ENCODE measurements around the gene CAND2.
A peak's percentile ranks its signal among the peaks of the same experiment; 100 is the strongest.

CAND2 gene

DNA sequence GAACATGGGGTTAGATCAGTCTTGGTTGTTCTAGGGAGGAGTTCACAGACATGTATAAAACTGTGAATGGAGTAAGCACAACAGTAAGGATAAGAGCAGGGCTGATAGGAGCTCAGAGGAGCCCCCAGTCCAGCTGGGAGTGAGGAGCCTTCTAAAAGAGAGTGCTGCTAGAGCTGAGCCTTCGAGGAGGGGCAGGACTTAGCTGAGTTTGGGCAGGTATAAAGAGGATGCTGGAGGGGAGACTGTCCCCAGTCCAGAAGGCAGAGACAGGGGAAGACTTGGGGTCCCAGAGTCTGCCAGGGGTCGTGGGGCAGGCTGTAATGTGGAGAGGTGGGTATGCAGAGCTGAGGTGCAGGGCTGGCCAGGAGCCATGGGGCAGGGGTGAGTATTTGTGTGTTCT lies 12.1 kb downstream of the CAND2 start:
- no peak for DNase-seq

DNA sequence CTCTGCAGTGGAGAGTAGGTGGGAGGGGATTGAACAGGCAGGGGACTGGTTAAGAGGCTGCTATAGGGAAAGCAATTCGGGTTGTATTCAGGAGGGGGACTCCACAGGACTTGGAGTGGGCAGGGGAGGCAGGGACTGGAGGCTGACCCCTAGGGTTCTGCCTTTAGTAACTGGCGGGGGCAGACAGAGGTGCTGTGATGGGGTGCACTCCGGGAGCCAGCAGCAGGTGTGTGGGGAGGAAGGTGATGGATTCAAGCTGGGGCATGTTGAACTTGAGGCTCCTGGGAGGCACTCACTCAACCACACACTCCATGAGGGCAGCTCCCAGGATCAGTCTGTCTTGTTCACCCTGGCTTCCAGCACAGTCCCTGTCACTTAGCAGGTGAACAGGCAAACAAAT lies 12.5 kb downstream of the CAND2 start:
- DNase-seq: no peak

DNA sequence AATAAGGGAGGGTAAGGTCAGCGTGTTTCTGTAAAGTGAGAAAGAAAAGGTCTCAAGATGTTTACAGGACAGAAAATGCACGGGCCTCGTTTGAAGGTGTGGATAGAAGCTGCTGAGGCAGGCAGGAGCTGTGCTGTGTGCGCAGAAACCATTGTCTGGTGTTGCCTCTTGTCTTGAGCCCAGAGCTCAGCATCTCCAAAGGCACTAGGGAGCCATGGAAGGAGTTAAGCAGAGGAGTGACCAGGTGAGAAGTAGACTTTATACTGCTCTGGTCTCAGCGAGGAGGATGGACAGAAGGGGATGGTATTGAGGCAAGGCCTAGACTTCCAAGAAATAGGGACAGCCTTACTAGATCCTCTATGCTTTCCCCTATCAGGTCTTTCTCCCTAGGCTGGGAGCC lies 13.0 kb downstream of the CAND2 start:
- DNase-seq: no peak

DNA sequence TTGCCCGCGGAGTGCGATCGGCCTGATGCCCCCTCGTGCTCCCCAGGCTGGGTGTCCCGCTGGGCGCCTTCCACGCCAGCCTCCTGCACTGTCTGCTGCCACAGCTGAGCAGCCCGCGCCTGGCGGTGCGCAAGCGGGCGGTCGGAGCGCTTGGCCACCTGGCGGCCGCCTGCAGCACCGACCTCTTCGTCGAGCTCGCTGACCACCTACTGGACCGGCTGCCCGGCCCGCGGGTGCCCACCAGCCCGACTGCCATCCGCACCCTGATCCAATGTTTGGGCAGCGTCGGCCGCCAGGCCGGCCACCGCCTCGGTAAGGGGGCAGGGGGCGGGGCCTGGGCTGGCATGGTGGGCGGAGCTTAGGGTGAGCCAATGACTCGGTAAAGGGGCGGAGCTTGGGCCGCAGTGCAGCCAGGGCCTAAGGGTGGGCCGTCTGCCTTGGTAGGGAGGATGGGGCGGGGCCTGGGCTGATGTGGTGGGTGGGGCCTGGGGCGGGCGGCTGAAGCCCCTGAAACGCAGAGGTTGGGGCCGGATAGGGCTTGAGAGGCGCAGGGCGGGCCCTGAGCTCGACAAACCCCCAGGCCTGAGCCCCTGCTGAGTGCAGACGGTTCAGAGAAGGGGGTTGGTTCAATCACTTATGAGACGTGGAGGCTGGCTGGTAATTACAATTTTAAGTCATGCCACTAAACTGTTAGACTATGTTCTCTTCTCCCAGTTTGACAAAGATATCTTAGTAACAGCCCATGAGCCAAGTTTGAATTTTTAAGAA lies 13.7 kb downstream of the CAND2 start:
- DNase-seq: peak; percentile 84

DNA sequence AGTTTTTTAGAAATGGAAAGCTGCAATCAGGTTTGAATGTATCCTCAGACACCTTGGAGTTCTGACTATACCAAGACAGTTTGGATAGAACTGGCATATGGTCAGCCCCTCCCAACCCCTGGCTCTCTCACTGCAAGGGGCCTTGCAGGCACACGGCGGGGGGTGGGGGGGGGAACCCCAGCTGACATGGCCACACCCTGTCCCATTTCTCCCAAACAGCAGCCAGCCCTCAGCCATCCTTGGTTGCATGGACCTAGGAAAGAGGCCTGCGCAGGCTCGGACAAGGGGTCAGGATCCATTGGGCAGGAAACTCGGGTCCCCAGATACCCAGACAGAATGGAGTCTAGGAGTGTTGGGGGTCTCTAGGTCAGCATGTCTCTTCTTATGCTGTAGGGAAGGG lies 14.5 kb downstream of the CAND2 start:
- DNase-seq: no peak

DNA sequence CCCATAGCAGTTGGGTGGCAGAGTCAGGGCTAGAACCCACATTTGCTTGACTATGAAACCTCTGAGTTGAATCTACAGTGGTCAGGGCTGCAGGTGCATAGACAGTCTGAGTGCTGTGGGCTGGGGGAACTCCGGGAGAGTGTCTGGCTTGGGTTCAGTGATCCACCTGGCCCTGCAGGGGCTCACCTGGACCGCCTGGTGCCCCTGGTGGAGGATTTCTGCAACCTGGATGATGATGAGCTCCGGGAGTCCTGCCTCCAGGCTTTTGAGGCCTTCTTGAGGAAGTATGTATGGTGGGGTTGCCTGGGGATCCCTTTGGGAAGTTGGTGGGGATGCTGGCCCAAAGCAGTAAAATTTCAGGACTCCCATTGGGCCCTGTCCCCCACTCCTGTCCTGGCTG lies 16.3 kb downstream of the CAND2 start:
- no peak for DNase-seq

DNA sequence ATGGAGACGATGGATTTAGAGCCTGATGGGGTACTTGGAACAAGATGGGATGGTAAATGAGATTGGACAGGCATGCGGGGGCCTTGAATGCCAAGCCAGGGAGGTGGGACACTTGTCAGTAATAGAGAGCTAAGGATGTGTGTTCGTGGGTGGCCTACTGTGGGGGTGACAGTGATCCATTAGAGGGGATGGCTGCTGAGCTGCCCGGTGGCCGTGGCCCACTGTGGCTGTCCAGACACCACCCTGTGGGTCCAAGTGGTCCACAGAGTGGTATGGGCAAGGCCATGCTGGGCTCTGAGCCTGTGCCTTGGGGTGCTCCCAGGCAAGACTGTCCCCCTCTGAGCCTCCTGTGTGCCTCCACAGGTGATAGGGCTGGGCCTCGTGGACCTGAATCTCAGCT lies 17.5 kb downstream of the CAND2 start:
- no peak for DNase-seq

DNA sequence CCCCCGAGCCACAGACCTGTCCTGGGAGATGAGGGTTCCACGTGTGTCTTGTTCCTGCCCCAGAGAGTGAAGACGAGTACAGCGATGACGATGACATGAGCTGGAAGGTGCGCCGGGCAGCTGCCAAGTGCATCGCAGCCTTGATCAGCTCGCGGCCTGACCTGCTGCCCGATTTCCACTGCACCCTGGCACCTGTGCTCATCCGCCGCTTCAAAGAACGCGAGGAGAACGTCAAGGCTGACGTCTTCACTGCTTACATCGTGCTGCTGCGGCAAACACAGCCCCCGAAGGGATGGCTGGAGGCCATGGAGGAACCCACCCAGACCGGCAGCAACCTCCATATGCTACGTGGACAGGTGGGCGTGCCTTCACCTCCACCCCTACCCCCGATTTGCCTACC lies 18.6 kb downstream of the CAND2 start:
- DNase-seq: no peak

DNA sequence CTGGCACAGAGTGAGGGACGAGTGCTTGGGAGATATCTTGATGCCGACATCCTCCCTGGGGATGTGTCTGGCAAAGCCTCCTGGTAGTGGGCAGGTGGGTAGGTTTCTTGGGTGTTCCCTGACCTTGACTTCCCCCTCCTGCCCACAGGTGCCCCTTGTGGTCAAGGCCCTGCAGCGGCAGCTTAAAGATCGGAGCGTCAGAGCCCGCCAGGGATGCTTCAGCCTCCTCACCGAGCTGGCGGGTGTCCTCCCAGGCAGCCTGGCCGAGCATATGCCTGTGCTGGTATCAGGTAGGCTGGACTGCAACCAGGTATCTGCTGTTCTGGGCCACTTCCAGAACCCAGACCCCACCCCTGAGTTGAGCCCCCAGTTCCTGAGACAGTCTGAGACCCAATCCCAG lies 19.2 kb downstream of the CAND2 start:
- DNase-seq: no peak

DNA sequence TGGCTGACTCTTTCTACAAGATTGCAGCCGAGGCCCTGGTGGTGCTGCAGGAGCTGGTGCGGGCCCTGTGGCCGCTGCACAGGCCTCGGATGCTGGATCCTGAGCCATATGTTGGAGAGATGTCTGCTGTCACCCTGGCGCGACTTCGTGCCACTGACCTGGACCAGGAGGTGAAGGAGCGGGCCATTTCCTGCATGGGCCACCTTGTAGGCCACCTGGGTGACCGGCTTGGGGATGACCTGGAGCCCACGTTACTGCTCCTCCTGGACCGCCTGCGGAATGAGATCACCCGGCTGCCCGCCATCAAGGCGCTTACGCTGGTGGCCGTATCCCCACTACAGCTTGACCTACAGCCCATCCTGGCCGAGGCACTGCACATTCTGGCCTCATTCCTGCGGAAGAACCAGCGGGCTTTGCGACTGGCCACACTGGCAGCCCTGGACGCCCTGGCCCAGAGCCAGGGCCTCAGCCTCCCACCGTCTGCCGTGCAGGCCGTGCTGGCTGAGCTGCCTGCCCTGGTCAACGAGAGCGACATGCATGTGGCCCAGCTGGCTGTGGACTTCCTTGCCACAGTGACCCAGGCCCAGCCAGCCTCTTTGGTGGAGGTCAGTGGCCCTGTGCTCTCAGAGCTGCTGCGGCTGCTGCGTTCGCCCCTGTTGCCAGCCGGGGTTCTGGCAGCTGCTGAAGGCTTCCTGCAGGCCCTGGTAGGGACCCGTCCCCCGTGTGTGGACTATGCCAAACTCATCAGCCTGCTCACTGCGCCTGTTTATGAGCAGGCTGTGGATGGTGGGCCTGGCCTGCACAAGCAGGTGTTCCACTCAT lies 20.3 kb downstream of the CAND2 start:
- no peak for DNase-seq

DNA sequence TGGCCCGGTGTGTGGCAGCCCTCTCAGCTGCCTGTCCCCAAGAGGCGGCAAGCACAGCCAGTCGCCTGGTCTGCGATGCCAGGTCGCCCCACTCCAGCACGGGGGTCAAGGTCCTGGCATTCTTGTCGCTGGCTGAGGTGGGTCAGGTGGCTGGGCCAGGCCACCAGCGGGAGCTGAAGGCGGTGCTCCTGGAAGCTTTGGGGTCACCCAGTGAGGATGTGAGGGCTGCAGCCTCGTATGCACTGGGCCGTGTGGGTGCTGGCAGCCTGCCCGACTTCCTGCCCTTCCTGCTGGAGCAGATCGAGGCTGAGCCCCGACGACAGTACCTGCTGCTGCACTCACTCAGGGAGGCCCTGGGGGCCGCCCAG lies 20.8 kb downstream of the CAND2 start:
- DNase-seq: no peak

DNA sequence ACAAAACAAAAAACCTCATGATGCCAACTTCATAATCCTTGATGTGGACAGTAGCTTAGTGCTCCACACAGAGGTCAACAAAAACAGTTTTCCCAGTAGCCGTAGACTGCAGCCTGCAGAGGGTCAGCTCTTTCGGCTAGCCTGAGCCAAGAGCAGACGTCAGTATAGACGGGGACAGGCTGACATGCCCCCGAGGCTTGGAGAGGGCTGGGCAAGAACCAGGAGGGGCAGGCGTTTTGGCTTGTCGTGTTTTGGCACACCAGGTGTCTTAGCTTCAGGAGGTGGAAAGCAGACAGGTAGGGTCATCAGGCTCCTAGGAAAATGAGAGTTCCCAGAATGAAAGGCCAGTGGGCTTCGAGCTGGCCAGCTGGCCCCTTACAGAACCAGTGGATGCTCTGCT lies 21.8 kb downstream of the CAND2 start:
- no peak for DNase-seq

DNA sequence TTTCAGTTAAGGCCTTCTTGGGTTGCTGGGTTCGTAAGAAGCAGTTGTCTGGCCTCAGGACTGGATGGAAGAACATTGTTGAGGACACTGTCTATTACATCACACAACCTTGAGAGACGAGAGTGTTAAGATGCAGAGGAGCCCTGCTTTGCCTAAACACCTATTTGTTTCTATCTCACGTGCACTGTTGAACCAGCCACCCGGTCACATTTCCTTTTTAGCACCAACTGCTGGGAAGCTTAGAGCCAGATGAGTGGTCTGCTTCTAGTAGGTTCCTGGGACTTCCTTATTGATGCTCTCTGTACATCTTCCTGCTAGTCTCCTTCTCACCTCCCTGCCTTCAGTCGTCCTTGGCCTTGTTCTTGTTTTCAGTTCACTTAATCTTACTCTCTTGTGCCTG lies 22.3 kb downstream of the CAND2 start:
- DNase-seq: no peak

DNA sequence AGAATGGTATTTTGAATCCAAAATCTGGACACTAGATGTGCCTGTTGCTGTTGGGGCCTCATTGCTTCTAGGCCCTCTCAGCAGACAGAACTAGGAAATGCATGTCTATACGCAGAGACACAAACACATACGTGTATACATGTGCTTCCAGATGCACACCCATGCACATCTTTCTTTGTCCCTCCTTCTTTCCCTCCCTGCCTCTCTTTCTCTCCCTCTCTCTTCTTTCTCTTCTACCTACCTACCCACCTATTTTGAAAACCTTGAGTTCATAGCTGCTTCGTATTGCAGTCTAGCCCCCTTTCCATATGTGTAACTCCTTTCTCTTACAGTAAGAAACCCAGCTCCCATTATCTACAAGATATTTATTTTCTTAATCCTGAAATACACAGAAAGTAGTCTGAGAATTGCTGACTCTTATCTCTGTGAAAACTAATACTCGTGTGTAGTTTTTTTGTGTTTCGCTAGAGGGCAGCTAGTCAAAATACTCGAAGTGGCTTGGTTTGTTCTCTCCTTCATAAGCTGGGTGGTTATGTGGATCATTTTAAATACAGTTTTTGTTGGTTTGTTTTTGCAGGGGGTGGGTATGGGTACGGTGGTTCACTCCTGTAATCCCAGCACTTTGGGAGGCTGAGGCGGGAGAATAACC lies 26.4 kb downstream of the CAND2 start:
- no peak for DNase-seq

DNA sequence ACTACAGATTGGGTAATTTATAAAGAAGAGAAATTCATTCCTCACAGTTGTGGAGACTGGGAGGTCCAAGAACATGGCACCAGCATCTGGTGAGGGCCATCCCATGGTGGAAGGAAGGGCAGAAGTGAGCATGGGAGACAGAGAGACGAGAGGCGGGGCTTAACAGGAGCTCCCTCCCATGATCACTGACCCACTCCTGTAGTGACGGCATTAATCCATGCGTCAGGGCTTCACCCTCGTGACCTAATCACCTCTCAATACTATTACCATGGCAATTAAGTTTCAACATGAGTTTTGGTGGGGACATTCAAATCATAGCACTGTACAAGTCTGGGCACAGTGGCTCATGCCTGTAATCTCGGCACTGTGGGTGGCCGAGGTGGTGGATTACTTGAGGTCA lies 27.8 kb downstream of the CAND2 start:
- no peak for DNase-seq

DNA sequence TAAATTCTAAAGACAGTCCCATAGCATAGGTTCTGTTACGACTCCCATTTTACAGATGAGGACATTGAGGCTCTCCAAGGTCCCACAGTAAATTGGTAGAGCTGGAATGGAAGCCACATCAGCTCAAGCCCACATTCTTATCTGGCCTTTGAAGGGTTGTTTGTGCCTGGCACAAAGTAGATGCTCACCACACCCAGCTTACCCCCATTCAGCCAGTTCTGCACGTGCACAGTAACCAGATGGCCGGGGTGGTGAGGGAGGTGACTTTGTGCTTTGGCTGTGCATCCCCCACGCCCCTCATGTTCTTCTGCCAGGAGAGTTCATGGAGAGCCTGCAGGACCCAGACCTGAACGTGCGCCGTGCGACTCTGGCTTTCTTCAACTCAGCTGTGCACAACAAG lies 28.7 kb downstream of the CAND2 start:
- DNase-seq: no peak

DNA sequence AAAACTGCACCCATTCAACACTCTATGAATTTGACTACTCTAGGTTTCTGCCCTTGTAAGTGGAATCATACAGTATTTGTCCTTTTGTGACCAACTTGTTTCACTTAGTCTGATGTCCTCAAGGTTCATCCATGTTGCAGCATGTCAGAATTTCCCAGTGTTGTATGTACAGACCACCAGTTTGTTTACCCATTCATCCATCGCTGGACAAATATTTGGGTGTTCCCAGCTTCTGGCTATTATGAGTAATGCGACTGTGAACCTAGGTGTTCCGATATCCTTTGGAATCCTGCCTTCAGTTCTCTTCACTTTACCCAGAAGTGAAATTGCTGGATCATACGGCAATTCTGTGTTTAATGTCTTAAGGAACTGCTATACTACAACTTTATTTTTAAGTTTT lies 32.3 kb downstream of the CAND2 start:
- DNase-seq: no peak

DNA sequence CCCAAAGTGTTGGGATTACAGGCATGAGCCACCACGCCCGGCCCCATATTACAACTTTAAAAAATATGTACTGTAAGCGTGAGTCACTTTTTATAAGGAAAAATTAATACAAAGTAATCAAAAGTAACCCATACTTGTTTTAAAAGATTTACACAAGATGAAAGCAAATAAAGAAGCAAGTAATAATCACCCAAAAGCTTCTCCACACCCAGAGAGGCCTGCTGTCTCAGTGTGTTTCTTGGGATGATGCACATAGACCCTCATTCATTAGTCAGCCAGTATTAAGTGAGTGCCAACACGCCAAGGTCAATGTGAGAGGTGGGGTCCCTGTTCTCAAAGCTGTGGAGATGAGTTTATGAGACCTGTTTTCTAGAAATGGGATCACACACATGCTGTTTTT lies 32.9 kb downstream of the CAND2 start:
- DNase-seq: no peak

DNA sequence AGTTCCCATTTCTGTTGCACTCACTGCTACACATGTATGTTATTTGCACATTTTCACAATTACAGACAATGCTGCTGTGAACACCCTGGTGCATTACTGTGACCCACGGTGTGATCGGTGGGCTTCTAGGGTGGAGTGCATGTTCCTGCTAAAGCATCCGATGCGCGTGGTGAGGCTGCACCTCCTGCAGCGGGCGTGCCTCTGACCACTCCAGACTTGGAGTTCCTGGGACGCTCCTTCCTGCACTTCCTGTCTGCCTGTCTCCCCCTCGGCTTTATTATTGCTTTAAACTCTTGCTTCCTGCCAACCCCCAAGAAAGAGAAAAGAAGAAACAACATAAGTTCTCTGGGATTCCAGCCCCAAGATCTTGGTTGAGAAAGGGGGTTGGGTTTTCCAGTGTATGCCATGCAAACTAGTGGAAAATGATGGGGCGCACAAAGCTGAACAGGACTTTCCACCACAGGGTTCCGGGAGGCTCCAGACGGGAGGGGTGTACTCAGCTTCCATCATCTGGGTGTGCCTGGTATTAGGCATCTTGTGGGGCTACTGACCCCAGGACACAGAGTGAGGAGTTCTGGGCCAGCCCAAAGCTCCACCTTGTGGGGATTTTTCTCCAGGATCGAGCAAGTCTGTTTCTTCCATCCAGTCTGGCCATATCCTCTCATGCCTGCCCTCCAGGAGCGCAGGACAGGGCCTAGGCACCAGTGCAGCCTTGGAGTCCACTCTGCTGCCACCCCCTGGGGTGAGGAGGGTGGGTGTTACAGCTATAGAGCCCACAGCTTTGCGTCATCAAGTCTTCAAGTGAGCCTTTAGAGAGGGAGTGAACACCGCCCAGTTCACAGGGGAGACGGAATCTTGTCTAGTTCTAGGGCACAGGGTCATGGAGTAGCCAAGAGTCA lies 33.7 kb downstream of the CAND2 start:
- no peak for DNase-seq

DNA sequence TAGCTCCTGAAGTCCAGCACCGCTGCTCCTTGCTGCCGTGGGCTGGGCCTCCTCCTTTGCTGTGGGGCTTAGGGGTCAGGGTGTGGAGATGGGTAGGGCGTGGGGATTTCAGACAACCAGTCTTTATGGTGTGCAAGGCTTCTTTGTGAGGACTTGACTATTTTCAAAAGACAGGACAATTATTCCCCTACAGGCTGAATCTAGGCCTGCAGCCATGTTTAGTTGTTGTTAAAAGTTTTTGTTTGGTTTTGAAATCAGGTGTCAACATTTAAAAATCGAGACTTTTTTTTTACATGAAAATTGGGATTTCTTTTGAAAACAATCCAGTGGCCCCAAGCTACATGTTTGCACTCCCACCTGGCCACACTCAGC lies 34.3 kb downstream of the CAND2 start:
- DNase-seq: no peak

DNA sequence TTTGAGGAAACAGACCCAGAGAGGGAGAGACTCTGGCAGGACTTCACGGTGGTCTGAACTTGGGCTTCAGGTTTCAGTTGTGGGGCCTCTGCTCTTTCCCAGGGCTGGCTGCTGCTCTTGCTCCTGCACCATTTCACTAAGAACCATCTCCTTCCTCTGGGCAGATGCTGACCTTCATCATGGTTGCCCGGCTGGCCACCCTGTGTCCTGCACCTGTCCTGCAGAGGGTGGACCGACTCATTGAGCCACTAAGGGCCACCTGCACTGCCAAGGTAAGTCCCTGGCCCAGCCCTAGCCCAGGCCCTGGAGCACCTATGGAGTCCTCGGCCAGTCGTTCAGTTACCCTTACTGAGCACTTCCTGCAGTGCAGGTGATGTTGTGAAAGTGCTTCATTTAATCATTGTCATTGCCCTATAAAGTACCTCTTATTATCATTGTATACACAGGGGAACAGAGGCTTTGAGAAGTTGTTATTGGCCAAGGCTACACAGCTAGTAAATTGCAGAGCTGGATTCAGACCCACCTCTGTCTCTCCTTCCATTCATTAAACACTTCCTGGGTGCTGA lies 34.9 kb downstream of the CAND2 start:
- DNase-seq: no peak

DNA sequence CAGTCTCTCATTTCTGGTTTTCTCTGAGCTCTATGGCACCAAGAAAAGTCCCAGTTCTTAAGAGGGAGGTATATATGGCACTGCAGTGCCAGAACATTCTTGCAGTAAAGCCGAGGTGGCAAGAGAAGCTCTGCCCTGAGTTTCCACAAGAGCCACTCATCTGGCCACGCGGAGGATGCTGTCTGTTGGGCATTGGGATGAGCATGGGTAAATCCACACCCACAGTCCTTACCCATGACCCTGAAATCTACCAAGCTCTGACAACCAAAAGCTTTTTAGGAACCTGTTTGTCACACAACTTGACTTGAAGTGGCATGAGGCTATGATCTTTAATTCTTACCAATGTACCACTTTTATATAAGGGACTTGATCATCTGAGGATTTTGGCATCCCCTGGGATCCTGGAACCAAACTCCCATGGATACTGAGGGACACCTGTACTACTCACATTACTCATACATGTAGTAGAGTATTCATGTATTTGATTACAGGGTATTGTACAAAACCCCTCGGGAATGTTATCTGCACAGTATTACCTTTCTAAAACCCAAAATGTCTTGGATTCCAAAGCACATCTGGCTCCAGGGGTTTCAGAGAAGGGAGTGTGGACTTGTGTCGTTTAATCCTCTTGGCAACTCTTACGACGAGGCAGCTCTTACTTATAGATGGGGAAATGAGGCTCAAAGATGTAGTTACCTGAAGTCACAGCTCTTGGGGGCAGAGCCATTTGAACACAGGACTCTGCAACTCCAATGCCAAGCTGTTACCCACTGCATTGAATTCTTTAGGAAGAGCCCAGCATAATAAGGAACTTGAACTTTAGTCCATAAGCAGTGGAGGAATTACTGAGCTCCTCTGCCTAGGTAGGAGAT lies 36.1 kb downstream of the CAND2 start:
- no peak for DNase-seq
